Measurements from ENCODE around the gene HAO2. TPM values are rescaled to one million over a fixed set of nuclear protein-coding genes. Genes with fewer than 3 reads are reported as not detected.
A peak's percentile ranks its signal among the peaks of the same experiment; 100 is the strongest.

HAO2 gene
- 0.27 and 0.39 TPM in 2 replicates for total RNA-seq (2022)
- percentile 15 among the genes with signal in this experiment for Bru-seq, nascent RNA
- percentile 15 among the genes with signal in this experiment for BruChase-seq, experiment 1, labeled RNA remaining after a 2-hour chase
- percentile 18 among the genes with signal in this experiment for BruChase-seq, experiment 2, labeled RNA remaining after a 6-hour chase
- long read RNA-seq = 0 reads

DNA sequence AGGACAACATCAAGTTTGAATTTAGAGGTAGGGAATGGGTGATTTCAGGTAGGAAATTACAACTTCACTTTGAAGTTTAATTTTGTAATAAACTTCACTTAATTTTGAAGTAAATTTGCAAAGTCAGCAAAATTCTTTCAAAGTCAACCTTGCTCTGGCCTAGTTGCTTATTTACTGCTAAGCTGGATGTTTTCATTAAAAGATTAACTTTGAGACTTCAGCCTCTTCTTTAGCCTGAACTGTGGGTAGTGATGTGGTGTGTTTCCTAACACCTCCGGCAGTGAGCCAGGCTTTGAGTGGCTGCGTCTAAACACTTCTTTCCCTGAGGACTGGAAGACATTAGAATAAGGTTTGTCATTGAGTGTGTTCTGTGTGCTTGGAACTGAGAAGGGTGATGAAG is at the start of gene HAO2:
Gene HAO2 (plus strand): TSS at position 232 of the 400 bp plus-strand sequence. CDS start 12,301 bp downstream, outside the sequence.
- DNase-seq = no peak
- Histone ChIP-seq H3K4me3 (ENCODE audit: low read depth, low read length) (no peak within 1 kb of the TSS), H3K36me3 (ENCODE audit: control insufficient read depth, insufficient read depth, low read length) (no peaks in the 10 kb centered on the region), H3K4me1 (no peaks in the 10 kb centered on the region), H3K27me3 (replicated peaks; ENCODE audit: control insufficient read depth, insufficient read depth, low read length) (no peaks in the 10 kb centered on the region), H3K9me3 (no peaks in the 10 kb centered on the region)
- intact Hi-C loops (cut with micrococcal nuclease; ENCODE audit: unreplicated experiment) = no loop called here
- no peaks in the 10 kb centered on the region for H3K36me3 Mint-ChIP-seq (ENCODE audit: insufficient read depth, unreplicated experiment)
- no peaks in the 10 kb centered on the region for H3K9me3 Mint-ChIP-seq (ENCODE audit: unreplicated experiment)
- H3K27ac Mint-ChIP-seq (ENCODE audit: unreplicated experiment) = no peak within 1 kb of the TSS
- BruUV-seq (replicated peaks) = no TSS peak
- no peak within 1 kb of the TSS for H3K4me3 Mint-ChIP-seq (ENCODE audit: unreplicated experiment)
- TF ChIP-seq CTCF (IDR thresholded peaks at IDR 0.05; ENCODE audit: insufficient read depth in 1 of 2, low read depth in 1 of 2, low read length in 1 of 2, severe bottlenecking in 1 of 2, unreplicated experiment in 1 of 2) = no peak
- ChIA-PET POLR2A (no interaction called here), CTCF (no interaction called here)
- no peaks in the 10 kb centered on the region for H3K27me3 Mint-ChIP-seq (ENCODE audit: insufficient read depth, unreplicated experiment)
- no peaks in the 10 kb centered on the region for H3K4me1 Mint-ChIP-seq (ENCODE audit: low read depth, unreplicated experiment)

GRCh38 chr1:119320100-119320499 is 48.5 kb upstream of the HAO2 start:
- no peaks in the 10 kb centered on the region for H3K36me3 ChIP-seq (ENCODE audit: control insufficient read depth, insufficient read depth, low read length)
- no peak overlapping the region for H3K4me3 ChIP-seq (ENCODE audit: low read depth, low read length)
- Mint-ChIP-seq H3K4me1 (ENCODE audit: low read depth, unreplicated experiment) (no peaks in the 10 kb centered on the region), H3K27me3 (ENCODE audit: insufficient read depth, unreplicated experiment) (no peaks in the 10 kb centered on the region), H3K27ac (ENCODE audit: unreplicated experiment) (no peak overlapping the region), H3K4me3 (ENCODE audit: unreplicated experiment) (no peak overlapping the region), H3K36me3 (ENCODE audit: insufficient read depth, unreplicated experiment) (no peaks in the 10 kb centered on the region), H3K9me3 (ENCODE audit: unreplicated experiment) (no peaks in the 10 kb centered on the region)
- no TSS peak for BruUV-seq (replicated peaks)
- intact Hi-C loops (cut with micrococcal nuclease; ENCODE audit: unreplicated experiment) = no loop called here
- no peak for TF ChIP-seq CTCF (IDR thresholded peaks at IDR 0.05; ENCODE audit: insufficient read depth in 1 of 2, low read depth in 1 of 2, low read length in 1 of 2, severe bottlenecking in 1 of 2, unreplicated experiment in 1 of 2)
- POLR2A ChIA-PET = no interaction called here
- H3K27me3 ChIP-seq (replicated peaks; ENCODE audit: control insufficient read depth, insufficient read depth, low read length) = no peaks in the 10 kb centered on the region
- H3K9me3 ChIP-seq = no peaks in the 10 kb centered on the region
- CTCF ChIA-PET = no interaction called here
- no peaks in the 10 kb centered on the region for H3K4me1 ChIP-seq
- DNase-seq = no peak

DNA sequence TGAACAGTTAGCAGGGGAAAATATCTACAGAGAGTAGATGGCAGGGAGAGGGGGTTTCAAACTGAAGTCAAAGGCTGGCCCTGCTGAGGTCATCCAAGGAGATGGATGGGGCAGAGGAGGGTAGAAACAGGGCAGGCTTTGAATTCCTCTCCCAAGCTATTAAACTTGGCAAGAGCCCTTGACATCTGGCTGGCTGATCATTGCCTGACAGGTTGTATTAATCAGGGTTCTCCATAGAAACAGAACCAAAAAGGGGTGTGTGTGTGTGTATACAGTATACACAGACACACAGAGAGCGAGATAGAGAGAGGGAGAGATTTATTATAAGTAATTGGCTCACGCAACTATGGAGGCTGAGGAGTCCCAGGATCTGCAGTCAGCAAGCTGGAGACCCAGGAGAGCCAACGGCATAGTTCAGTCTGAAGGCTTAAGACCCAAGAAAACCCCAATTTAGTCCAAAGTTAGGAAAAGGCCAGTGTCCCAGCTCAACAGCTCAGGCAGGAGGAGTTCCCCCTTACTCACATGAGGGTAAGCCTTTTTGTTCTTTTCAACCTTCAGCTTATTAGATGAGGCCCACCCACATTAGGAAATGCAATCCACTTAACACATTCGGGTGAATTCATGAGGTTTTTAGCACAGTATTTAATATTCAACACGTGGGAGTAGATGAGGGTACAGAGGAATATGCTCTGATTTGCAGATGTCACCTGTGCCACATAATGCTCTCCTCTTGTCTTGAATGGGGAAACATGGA is 46.7 kb upstream of the HAO2 start:
- H3K27ac Mint-ChIP-seq (ENCODE audit: unreplicated experiment) = no peak overlapping the region
- no peaks in the 10 kb centered on the region for H3K9me3 ChIP-seq
- ChIA-PET CTCF (interaction anchor here (0.6 kb wide), 1 partner anchor 11 kb away, joined by 3 read pairs; no protein-coding TSS in a partner anchor), POLR2A (no interaction called here)
- intact Hi-C loops (cut with micrococcal nuclease; ENCODE audit: unreplicated experiment) = no loop called here
- H3K27me3 Mint-ChIP-seq (ENCODE audit: insufficient read depth, unreplicated experiment) = no peaks in the 10 kb centered on the region
- H3K36me3 Mint-ChIP-seq (ENCODE audit: insufficient read depth, unreplicated experiment) = no peaks in the 10 kb centered on the region
- no peaks in the 10 kb centered on the region for H3K4me1 ChIP-seq
- no TSS peak for BruUV-seq (replicated peaks)
- no peaks in the 10 kb centered on the region for H3K4me1 Mint-ChIP-seq (ENCODE audit: low read depth, unreplicated experiment)
- H3K4me3 Mint-ChIP-seq (ENCODE audit: unreplicated experiment) = no peak overlapping the region
- no peak for TF ChIP-seq CTCF (IDR thresholded peaks at IDR 0.05; ENCODE audit: insufficient read depth in 1 of 2, low read depth in 1 of 2, low read length in 1 of 2, severe bottlenecking in 1 of 2, unreplicated experiment in 1 of 2)
- no peak for DNase-seq
- no peaks in the 10 kb centered on the region for H3K27me3 ChIP-seq (replicated peaks; ENCODE audit: control insufficient read depth, insufficient read depth, low read length)
- no peaks in the 10 kb centered on the region for H3K36me3 ChIP-seq (ENCODE audit: control insufficient read depth, insufficient read depth, low read length)
- H3K4me3 ChIP-seq (ENCODE audit: low read depth, low read length) = no peak overlapping the region
- H3K9me3 Mint-ChIP-seq (ENCODE audit: unreplicated experiment) = no peaks in the 10 kb centered on the region
